ENCODE data around the gene SERPINC1. TPM values are rescaled to one million over a fixed set of nuclear protein-coding genes. Genes with fewer than 3 reads are reported as not detected.

The SERPINC1 gene
- total and polyA plus RNA-seq, 9 of the 15 experiments (the other 6 are each of a cell fraction or from before 2014, with no cell fraction given), result 0.07 to 1.2 (median 0.50) TPM

DNA sequence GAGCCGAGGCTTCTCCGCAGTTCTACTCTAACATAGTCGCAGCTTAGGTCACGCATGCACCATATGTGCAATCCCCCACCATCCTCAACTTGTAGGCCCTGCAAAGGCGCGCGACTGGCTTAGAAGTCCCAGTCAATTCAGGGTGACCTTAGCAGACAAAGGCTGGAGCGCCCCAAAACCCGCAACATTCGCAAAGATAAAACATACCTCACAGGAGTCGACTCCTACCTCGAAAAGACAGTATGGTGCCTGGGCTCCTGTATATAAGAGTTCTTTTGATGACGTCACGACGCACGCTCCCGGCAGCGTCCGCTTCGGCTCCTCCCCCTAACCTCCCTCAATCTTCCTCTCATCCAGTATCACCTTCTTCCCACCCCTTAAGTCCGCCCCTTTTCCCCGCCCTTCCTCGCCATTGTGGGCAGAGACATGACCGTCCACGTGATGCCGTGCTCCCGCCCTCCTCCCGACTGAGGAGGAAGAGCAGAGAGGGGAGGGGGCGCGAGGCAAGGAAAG lies 49.3 kb downstream of the SERPINC1 start, which contains the start of gene GAS5 (continued):
- TF ChIP-seq ZNF57 (CRISPR knock-in tag; IDR thresholded peaks at IDR 0.05), result no peak
- TF ChIP-seq, protein P1, sequence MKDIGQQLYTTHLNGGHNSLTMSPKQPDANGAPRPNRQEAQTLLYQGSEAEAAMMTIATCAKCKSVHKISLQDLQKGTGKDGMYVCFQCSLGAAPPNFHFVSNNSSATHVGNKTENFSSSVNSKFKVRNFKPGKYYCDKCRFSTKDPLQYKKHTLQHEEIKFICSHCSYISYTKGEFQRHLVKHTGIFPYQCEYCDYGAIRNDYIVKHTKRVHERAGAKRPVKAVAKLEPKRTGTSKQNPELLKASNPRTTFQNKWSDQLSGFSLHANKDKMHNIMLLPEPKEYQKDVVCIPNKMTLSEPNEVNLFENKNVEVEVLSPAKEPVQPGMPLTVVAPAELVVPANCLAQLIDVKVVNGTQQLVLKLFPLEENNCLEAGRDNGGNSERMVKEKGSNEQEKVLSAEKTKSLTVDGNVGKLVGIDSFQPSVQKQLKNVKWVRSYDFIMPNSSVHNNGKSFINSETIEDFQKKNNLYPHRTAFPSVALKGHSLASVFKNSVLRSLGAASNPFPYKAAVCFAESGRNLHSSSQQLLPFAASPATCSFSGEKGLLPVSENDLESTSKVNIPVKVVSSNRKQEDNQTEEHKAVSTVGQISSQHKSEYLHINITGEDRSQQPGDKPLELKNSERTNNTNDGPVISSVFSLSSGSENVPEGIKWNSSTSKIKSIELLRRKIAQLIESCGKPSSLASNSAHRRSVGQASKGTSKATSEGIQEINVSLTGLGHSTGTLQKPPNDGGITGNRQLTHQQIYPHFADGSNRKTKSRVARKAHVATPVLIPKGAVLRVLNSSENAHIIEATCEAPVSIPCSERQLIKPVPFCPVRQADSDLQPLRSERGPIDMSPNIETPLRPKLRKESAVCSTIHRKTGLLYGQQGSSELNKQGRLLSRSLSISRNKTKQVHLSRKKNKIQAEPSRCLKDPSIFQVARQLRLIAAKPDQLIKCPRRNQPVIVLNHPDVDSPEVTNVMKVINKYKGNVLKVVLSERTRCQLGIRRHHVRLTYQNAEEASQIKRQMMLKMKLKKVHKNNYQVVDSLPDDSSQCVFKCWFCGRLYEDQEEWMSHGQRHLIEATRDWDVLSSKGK (CRISPR knock-in tag; IDR thresholded peaks at IDR 0.05), result no peak; the same call in 1 of the 2 replicates
- TF ChIP-seq SMC3 (conservative IDR thresholded peaks at IDR 0.05; ENCODE audit: insufficient read depth, low read depth, low read length), result no peak
- TF ChIP-seq SRSF9 (IDR thresholded peaks at IDR 0.05; ENCODE audit: borderline replicate concordance, low read depth, low read length), result no peak
- peak; percentile 90; the same call in 1 of the 2 replicates for TF ChIP-seq DNMT1 (IDR thresholded peaks at IDR 0.05)
- TF ChIP-seq ARID1B (IDR thresholded peaks at IDR 0.05), result no peak
- TF ChIP-seq ZNF347 (CRISPR knock-in tag; IDR thresholded peaks at IDR 0.05; ENCODE audit: low read depth), result no peak; the same call in 1 of the 2 replicates
- TF ChIP-seq ZNF143 (CRISPR knock-in tag; IDR thresholded peaks at IDR 0.05), result peak; percentile 53; the same call in 1 of the 2 replicates
- no peak for TF ChIP-seq CHD1 (IDR thresholded peaks at IDR 0.05; ENCODE audit: low read length)
- no peak for TF ChIP-seq KLF16 (IDR thresholded peaks at IDR 0.05)
- TF ChIP-seq L3MBTL2 (IDR thresholded peaks at IDR 0.05), result peak; percentile 79
- TF ChIP-seq EGR1 (conservative IDR thresholded peaks at IDR 0.05), result no peak
- TF ChIP-seq ELF1 (tag; IDR thresholded peaks at IDR 0.05), result no peak
- peak; percentile 11; the same call in 1 of the 2 replicates for TF ChIP-seq SNIP1 (IDR thresholded peaks at IDR 0.05; ENCODE audit: low read depth)
- no peak for TF ChIP-seq TRIM24 (IDR thresholded peaks at IDR 0.05)
- TF ChIP-seq NELFE (IDR thresholded peaks at IDR 0.05; ENCODE audit: insufficient read depth, insufficient read length), result peak; percentile 95
- TF ChIP-seq FOXA1 (IDR thresholded peaks at IDR 0.05; ENCODE audit: borderline replicate concordance), result no peak
- no peak; the same call in 1 of the 2 replicates for TF ChIP-seq ZNF644 (tag; IDR thresholded peaks at IDR 0.05; ENCODE audit: low read depth)
- TF ChIP-seq JUN (IDR thresholded peaks at IDR 0.05; ENCODE audit: borderline replicate concordance, low read depth, low read length), result peak; percentile 97
- peak; percentile 9; the same call in 1 of the 2 replicates for TF ChIP-seq JUN (CRISPR knock-in tag; IDR thresholded peaks at IDR 0.05; ENCODE audit: borderline replicate concordance)
- TF ChIP-seq HMG20B (CRISPR knock-in tag; IDR thresholded peaks at IDR 0.05), result no peak; the same call in 1 of the 2 replicates
- peak; percentile 23; the same call in 1 of the 2 replicates for TF ChIP-seq ZNF41 (CRISPR knock-in tag; conservative IDR thresholded peaks at IDR 0.05)
- TF ChIP-seq ZNF586 (CRISPR knock-in tag; conservative IDR thresholded peaks at IDR 0.05), result no peak
- no peak for TF ChIP-seq ZNF282 (CRISPR knock-in tag; IDR thresholded peaks at IDR 0.05)
- TF ChIP-seq, protein P2, sequence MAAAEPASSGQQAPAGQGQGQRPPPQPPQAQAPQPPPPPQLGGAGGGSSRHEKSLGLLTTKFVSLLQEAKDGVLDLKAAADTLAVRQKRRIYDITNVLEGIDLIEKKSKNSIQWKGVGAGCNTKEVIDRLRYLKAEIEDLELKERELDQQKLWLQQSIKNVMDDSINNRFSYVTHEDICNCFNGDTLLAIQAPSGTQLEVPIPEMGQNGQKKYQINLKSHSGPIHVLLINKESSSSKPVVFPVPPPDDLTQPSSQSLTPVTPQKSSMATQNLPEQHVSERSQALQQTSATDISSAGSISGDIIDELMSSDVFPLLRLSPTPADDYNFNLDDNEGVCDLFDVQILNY (CRISPR knock-in tag; IDR thresholded peaks at IDR 0.05), result peak; percentile 88
- TF ChIP-seq MYNN (IDR thresholded peaks at IDR 0.05), result peak; percentile 80
- no peak for TF ChIP-seq MYNN (CRISPR knock-in tag; IDR thresholded peaks at IDR 0.05)

All from K562 (cell line).